C4-2B (cell line): Measurements from ENCODE around the gene CCDC177.

ENCODE experiments used
- H3K27ac ChIP-seq: fragments of 450-650 bp; 2 replicates; pipeline ENCODE4 v1.5.1; 2017
- ZFX ChIP-seq: fragments of 450-650 bp; IDR thresholded peaks from 2 replicates; pipeline ENCODE4 v1.6.1; 2017
- TF ChIP-seq, protein P1 (sequence below): fragments of 450-650 bp; conservative IDR thresholded peaks from 2 replicates; pipeline ENCODE4 v1.5.1; 2017; ENCODE audit warnings: mild to moderate bottlenecking

The CCDC177 gene

DNA sequence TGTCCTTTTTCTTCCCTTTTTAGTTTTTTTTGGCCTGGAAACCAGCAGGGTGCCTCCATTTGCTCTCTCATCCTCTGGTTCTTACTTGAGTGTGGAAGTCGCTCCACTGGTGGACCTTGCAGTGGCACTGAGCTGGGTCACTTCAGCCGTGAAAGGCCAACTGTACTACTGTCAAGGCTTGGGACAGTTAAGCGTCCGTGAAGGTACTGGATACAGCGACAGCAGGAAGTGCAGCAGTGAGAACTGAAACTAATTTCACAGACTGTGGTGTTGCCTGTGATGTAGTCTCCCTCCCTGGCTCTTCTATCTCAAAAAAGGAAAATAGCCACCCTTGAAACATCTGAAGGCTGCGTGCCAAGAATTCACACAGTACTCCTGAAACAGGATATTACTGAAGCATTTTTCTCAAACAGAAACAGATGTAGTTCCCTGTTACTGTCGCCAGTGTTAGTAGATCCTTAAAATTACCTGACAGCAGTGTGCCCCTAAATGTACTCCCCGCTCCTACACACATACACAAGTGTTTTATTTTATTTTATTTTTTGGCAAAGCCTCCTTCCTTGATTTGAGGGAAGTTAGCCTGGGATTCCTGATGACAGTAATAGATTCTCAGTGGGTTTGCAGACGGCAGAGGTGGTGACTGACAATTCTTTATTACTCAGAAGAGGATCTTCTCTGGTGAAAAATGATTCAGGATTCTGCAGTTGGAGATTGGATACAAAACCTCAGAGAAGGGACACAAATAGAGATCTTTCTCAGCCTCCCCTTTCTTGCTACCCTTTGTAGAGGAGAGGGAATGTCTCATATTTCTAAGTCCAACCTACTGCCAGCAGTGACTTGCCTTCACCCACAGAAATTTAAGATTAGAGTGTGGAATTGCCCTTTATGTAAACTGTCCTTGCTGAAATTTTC is 41.1 kb upstream of the CCDC177 start:
- TF ChIP-seq ZFX = no peak
- TF ChIP-seq, protein P1, sequence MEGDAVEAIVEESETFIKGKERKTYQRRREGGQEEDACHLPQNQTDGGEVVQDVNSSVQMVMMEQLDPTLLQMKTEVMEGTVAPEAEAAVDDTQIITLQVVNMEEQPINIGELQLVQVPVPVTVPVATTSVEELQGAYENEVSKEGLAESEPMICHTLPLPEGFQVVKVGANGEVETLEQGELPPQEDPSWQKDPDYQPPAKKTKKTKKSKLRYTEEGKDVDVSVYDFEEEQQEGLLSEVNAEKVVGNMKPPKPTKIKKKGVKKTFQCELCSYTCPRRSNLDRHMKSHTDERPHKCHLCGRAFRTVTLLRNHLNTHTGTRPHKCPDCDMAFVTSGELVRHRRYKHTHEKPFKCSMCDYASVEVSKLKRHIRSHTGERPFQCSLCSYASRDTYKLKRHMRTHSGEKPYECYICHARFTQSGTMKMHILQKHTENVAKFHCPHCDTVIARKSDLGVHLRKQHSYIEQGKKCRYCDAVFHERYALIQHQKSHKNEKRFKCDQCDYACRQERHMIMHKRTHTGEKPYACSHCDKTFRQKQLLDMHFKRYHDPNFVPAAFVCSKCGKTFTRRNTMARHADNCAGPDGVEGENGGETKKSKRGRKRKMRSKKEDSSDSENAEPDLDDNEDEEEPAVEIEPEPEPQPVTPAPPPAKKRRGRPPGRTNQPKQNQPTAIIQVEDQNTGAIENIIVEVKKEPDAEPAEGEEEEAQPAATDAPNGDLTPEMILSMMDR = no peak
- no peak overlapping the region for H3K27ac ChIP-seq

DNA sequence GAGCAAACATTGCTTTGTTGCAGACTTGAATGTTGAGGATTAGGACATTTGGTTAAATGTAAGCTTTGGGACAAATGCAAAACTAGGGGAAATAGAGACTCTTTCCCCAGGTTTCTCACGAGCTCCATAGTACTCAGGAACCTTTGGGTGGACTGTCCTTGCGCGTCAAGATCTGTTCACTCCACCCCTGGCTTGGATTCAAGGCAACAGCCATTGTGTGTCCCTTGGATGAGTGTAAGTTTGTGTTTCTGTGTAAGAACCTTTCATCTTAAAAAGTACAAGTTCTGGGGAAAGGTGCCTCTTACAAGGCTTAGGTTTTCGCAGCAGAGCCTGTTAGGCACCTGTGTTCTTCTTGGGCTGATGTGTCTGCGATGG is 40.4 kb upstream of the CCDC177 start:
- TF ChIP-seq, protein P1 = no peak
- no peak for TF ChIP-seq ZFX
- no peak overlapping the region for H3K27ac ChIP-seq

DNA sequence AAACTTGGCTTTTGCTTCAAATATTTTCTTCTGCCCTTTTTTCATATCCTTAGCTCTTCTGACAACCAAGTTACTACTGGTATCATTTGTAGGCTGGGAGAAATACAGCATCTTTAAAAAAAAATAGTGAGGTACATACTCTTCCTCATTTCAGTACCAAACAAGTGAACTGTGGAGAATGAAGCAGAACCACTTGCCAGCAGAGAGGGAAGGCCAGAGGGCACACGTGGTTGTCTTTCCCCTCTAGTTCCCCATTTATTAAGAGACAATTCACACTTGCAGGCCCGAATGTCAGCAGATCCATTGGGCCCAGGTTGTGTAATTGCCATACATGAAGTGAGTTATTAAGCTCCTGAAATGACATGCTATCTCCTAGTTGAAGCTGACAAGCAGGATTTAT is 39.9 kb upstream of the CCDC177 start:
- TF ChIP-seq, protein P1 = no peak
- no peak for TF ChIP-seq ZFX
- no peak overlapping the region for H3K27ac ChIP-seq

DNA sequence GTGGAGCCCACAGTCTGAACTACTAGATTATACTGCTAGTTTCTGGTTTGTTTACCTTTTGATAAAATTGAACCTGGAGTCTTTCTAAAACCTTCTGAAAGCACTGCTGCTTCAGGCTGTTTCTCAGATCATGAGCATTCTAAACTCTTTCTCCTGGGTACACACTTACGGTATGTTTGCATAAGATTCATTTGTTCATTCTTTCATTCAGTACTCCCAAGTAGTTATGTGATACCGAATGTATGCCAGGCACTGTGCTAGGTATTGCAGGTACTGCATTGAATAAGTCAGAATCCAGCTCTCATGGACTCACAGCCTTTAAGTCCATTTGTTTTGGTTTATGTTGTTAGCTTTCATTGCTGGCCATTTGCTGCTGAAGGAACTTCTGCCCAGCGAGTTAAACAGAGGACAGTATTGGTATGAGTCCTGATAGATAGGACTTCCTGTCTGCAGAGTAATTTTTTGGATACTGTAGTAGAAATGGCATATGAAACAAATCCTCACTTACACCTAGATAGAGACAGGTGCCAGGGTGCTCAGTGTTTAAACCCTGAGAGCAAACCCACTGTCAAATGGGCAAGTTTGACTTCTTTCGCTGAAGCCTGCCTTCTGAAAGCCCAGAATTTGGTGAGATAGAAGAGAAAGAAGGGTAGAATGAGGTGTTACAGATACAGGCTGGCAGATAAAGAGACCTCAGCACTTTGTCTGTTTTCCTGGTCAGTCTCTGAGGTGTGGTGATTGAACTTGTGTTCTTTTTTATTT is 38.8 kb upstream of the CCDC177 start:
- no peak overlapping the region for H3K27ac ChIP-seq
- TF ChIP-seq, protein P1 = no peak
- TF ChIP-seq ZFX = no peak

DNA sequence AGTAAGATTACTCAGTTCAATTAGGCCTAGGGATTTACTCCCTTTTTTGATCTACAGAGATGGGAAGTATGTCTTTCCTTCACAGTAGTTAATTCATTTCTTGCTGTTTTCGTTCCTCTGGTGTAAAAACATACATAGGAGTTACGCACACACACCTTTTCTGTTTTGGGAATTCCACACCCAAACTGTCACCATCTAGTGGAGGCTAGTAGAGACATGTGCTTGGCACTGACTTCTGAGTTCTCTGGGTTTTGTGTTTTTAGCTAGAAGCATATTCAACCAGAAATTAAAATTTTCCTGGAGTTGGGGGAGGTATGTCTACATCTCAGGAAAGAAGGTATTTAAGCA is 38.1 kb upstream of the CCDC177 start:
- TF ChIP-seq ZFX = no peak
- TF ChIP-seq, protein P1 = peak; percentile 54
- peak overlapping the region; percentile 85 for H3K27ac ChIP-seq

DNA sequence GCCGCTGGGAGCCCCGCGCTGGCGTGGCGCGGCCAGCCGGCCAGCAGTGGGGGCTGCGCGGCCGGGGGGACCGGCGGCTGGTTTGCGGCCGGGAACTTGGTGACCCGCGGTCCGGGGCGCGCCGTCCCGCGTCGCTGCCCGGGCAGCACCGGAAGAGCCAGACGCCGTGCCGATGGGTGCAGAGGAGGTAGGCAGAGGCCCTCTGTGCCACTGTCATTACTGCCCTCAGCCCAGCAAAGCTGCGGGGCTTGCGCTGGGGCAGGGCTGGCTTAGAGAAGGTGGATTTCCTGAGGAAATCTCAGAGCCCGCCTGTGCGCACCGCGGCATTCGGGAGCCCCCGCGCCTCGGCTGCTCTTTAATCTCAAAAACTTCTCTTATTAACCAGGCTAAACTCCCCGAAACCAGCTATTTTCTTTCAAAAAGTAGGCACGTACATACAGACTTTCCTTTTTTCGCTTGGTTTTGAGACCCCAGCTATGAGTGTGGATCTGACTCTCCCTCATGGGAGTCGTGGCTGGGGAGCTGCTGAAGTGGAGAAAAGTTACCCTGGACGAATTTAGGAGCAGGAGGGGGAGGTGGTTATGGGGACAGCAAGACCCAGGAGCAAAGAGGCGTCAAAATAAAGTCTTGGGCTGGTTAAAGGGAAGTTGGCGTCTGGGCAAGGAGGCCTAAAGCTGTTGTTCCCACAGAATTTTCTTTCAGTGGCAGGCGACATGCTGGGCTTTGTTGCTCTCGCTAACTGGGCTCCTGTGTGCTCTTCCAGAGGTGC is 37.5 kb upstream of the CCDC177 start:
- peak overlapping the region; percentile 85 for H3K27ac ChIP-seq
- TF ChIP-seq, protein P1 = no peak
- TF ChIP-seq ZFX = peak; percentile 82
